Mesenchymal stem cell (in vitro differentiated cells and primary cell): ENCODE data around the gene MSMP.

Experiments used
- DNase-seq: peaks from one replicate; pipeline ENCODE4 v3.0.0-alpha.2; 2013
- H2AFZ ChIP-seq: one replicate; pipeline ENCODE4 v1.6.1; 2013; ENCODE audit warnings: low read depth, mild to moderate bottlenecking, control low read depth, inconsistent platforms, low read length, moderate library complexity
- H2AK5ac ChIP-seq: 2 replicates; pipeline ENCODE4 v1.6.1; 2013; ENCODE audit warnings: low read length, moderate library complexity, mild to moderate bottlenecking, inconsistent platforms; ENCODE audit not compliant: severe bottlenecking
- H2BK120ac ChIP-seq: one replicate; pipeline ENCODE4 v1.6.1; 2013; ENCODE audit warnings: low read depth, mild to moderate bottlenecking, inconsistent platforms, low read length, moderate library complexity
- H2BK12ac ChIP-seq, 2 experiments: one replicate each; pipeline ENCODE4 v1.6.1; 2013; ENCODE audit warnings: inconsistent platforms in 2 of 2, low read length in 2 of 2, mild to moderate bottlenecking in 2 of 2, moderate library complexity in 2 of 2, control low read depth in 1 of 2
- H2BK15ac ChIP-seq: one replicate; pipeline ENCODE4 v1.6.1; 2013; ENCODE audit warnings: mild to moderate bottlenecking, low read depth, inconsistent platforms; ENCODE audit not compliant: poor library complexity, severe bottlenecking
- H2BK5ac ChIP-seq: 2 replicates; pipeline ENCODE4 v1.6.1; 2013; ENCODE audit warnings: low read depth, mild to moderate bottlenecking, low read length, control low read depth, inconsistent platforms; ENCODE audit not compliant: poor library complexity, severe bottlenecking
- H3K14ac ChIP-seq, 2 experiments: one replicate each; pipeline ENCODE4 v1.6.1; 2013; ENCODE audit warnings: inconsistent platforms in 2 of 2, low read length in 2 of 2, control low read depth in 1 of 2, mild to moderate bottlenecking in 1 of 2, moderate library complexity in 1 of 2
- H3K18ac ChIP-seq, 2 experiments: one replicate each; pipeline ENCODE4 v1.6.1; 2013; ENCODE audit warnings: inconsistent platforms in 2 of 2, low read length in 2 of 2, control low read depth in 1 of 2, low read depth in 1 of 2, mild to moderate bottlenecking in 1 of 2
- H3K23ac ChIP-seq, 2 experiments: one replicate each; pipeline ENCODE4 v1.6.1; 2013; ENCODE audit warnings: inconsistent platforms in 2 of 2, low read length in 2 of 2, mild to moderate bottlenecking in 2 of 2, moderate library complexity in 2 of 2, control low read depth in 1 of 2
- H3K27ac ChIP-seq: 2 replicates; pipeline ENCODE4 v1.5.1; 2013; ENCODE audit warnings: mild to moderate bottlenecking, moderate library complexity, low read length, control low read depth, inconsistent platforms; ENCODE audit not compliant: poor library complexity, severe bottlenecking
- H3K27me3 ChIP-seq, 2 experiments: 2 replicates each; pipeline versions ENCODE4 v1.6.1 to v1.7.0; 2013; ENCODE audit warnings: low read length in 2 of 2, mild to moderate bottlenecking in 2 of 2, moderate library complexity in 2 of 2, control low read depth in 1 of 2, inconsistent platforms in 1 of 2; ENCODE audit not compliant: control insufficient read depth in 1 of 2, insufficient read depth in 1 of 2
- H3K36me3 ChIP-seq, 2 experiments: 2 replicates each; pipeline versions ENCODE4 v1.6.1 to v1.7.0; 2013; ENCODE audit warnings: low read length in 2 of 2, control low read depth in 1 of 2, inconsistent platforms in 1 of 2, low read depth in 1 of 2, mild to moderate bottlenecking in 1 of 2; ENCODE audit not compliant: insufficient read depth in 2 of 2, control insufficient read depth in 1 of 2
- H3K4ac ChIP-seq, 2 experiments: one replicate each; pipeline ENCODE4 v1.6.1; 2013; ENCODE audit warnings: inconsistent platforms in 2 of 2, low read length in 2 of 2, mild to moderate bottlenecking in 2 of 2, moderate library complexity in 2 of 2, control low read depth in 1 of 2, low read depth in 1 of 2
- H3K4me1 ChIP-seq: 2 replicates; pipeline ENCODE4 v1.6.1; 2013; ENCODE audit warnings: low read depth, low read length, control low read depth; ENCODE audit not compliant: control insufficient read depth, insufficient read depth
- H3K4me2 ChIP-seq: 2 replicates; pipeline ENCODE4 v1.6.1; 2013; ENCODE audit warnings: low read length, mild to moderate bottlenecking, inconsistent platforms; ENCODE audit not compliant: poor library complexity, severe bottlenecking
- H3K4me3 ChIP-seq, 2 experiments: 2 replicates each; pipeline versions ENCODE4 v1.5.1 to v1.7.0; 2013; ENCODE audit warnings: low read length in 2 of 2, mild to moderate bottlenecking in 2 of 2, control low read depth in 1 of 2, low read depth in 1 of 2; ENCODE audit not compliant: insufficient read depth in 1 of 2
- H3K79me1 ChIP-seq: replicated peaks from 2 replicates; pipeline ENCODE4 v1.6.1; 2013; ENCODE audit warnings: mild to moderate bottlenecking, control low read depth, low read length, inconsistent platforms; ENCODE audit not compliant: poor library complexity, severe bottlenecking
- H3K9ac ChIP-seq: 2 replicates; pipeline ENCODE4 v1.7.0; 2013; ENCODE audit warnings: mild to moderate bottlenecking, low read length, moderate library complexity
- H3K9me3 ChIP-seq: 2 replicates; pipeline ENCODE4 v1.7.0; 2013; ENCODE audit warnings: mild to moderate bottlenecking, low read length; ENCODE audit not compliant: control insufficient read depth
- H4K8ac ChIP-seq: one replicate; pipeline ENCODE4 v1.6.1; 2013; ENCODE audit warnings: inconsistent platforms, mild to moderate bottlenecking, low read length, moderate library complexity
- H4K91ac ChIP-seq: one replicate; pipeline ENCODE4 v1.6.1; 2013; ENCODE audit warnings: mild to moderate bottlenecking, low read length, inconsistent platforms
- whole genome bisulfite sequencing: methylation state at CpG from one replicate; pipeline ENCODE4 v1.1.7; 2013; ENCODE audit warnings: mixed read lengths; 5-methylcytosine and 5-hydroxymethylcytosine counted together

The MSMP gene

GRCh38 chr9:35729700-35730485 is 24.2 kb downstream of the MSMP start:
- H3K27me3 ChIP-seq, result no peaks in the 10 kb centered on the region
- 0% methylated on average over 6 of the region's 6 CpGs for WGBS

GRCh38 chr9:35729101-35729500 is 25.0 kb downstream of the MSMP start:
- Histone ChIP-seq H4K8ac (peak overlapping the region; percentile 66), H3K27ac (peak overlapping the region; percentile 91), H2BK5ac (peak overlapping the region; percentile 26), H3K23ac (no peak overlapping the region), H3K4ac (peak overlapping the region in 1 of 2 experiments; percentile 90), H3K9ac (peak overlapping the region; percentile 97), H3K4me1 (peaks cover 22% of the 10 kb centered on the region), H2BK120ac (peak overlapping the region; percentile 69), H3K79me1 (peaks cover 2% of the 10 kb centered on the region), H3K14ac (no peak overlapping the region), H2AFZ (no peak overlapping the region), H3K27me3 (no peaks in the 10 kb centered on the region), H2AK5ac (peak overlapping the region; percentile 98), H2BK15ac (no peak overlapping the region), H3K4me3 (peak overlapping the region in 1 of 2 experiments; percentile 91), H2BK12ac (no peak overlapping the region), H4K91ac (peak overlapping the region; percentile 77), H3K36me3 (peaks cover 14 to 30% of the 10 kb centered on the region in 2 experiments), H3K18ac (peak overlapping the region; percentile 34 to 85), H3K4me2 (peak overlapping the region; percentile 46), H3K9me3 (no peaks in the 10 kb centered on the region)
- peak; percentile 13 for DNase-seq
- 50% methylated on average over 3 of the region's 3 CpGs for WGBS

More at GRCh38 chr9:35729700-35730485, 24.2 kb downstream of the MSMP start:
- H3K4ac ChIP-seq, result peak overlapping the region in 1 of 2 experiments; percentile 33
- H2AFZ ChIP-seq, result no peak overlapping the region
- peaks cover 9 to 29% of the 10 kb centered on the region in 2 experiments for H3K36me3 ChIP-seq
- peak overlapping the region in 1 of 2 experiments; percentile 61 for H3K18ac ChIP-seq
- peak overlapping the region; percentile 95 for H2AK5ac ChIP-seq
- peak overlapping the region; percentile 11 for H2BK120ac ChIP-seq
- H4K8ac ChIP-seq, result peak overlapping the region; percentile 53
- H3K14ac ChIP-seq, result no peak overlapping the region
- peak overlapping the region; percentile 91 for H3K27ac ChIP-seq
- peak overlapping the region; percentile 49 to 64 for H2BK12ac ChIP-seq
- H3K4me2 ChIP-seq, result peak overlapping the region; percentile 46
- peak overlapping the region; percentile 97 for H3K9ac ChIP-seq
- H3K9me3 ChIP-seq, result no peaks in the 10 kb centered on the region
- H3K23ac ChIP-seq, result peak overlapping the region in 1 of 2 experiments; percentile 40
- peak overlapping the region; percentile 24 for H2BK5ac ChIP-seq
- peak; percentile 90 for DNase-seq
- H4K91ac ChIP-seq, result peak overlapping the region; percentile 79
- peaks cover 22% of the 10 kb centered on the region for H3K4me1 ChIP-seq
- H2BK15ac ChIP-seq, result no peak overlapping the region
- no peaks in the 10 kb centered on the region for H3K79me1 ChIP-seq
- H3K4me3 ChIP-seq, result peak overlapping the region; percentile 41 to 91

- H2BK12ac ChIP-seq, result peak overlapping the region; percentile 7 to 51
- peak overlapping the region; percentile 29 for H2BK120ac ChIP-seq
- H3K9me3 ChIP-seq, result no peaks in the 10 kb centered on the region
- peaks cover 20% of the 10 kb centered on the region for H3K4me1 ChIP-seq
- H3K9ac ChIP-seq, result peak overlapping the region; percentile 97
- peak overlapping the region in 1 of 2 experiments; percentile 75 for H3K23ac ChIP-seq
- peak overlapping the region; percentile 93 for H3K27ac ChIP-seq
- H4K8ac ChIP-seq, result peak overlapping the region; percentile 71
- H3K36me3 ChIP-seq, result peaks cover 20 to 38% of the 10 kb centered on the region in 2 experiments
- H3K4ac ChIP-seq, result peak overlapping the region; percentile 68 to 84
- peak overlapping the region; percentile 37 for H3K4me2 ChIP-seq
- WGBS, result under 1% methylated on average over 9 of the region's 10 CpGs
- H3K4me3 ChIP-seq, result peak overlapping the region in 1 of 2 experiments; percentile 91
- H3K18ac ChIP-seq, result peak overlapping the region; percentile 85 to 90
- peak overlapping the region; percentile 81 for H2AK5ac ChIP-seq
- H2BK5ac ChIP-seq, result peak overlapping the region; percentile 87
- H3K14ac ChIP-seq, result peak overlapping the region in 1 of 2 experiments; percentile 29
- H2BK15ac ChIP-seq, result peak overlapping the region; percentile 39
- no peak overlapping the region for H2AFZ ChIP-seq
- peak overlapping the region; percentile 52 for H4K91ac ChIP-seq
- H3K79me1 ChIP-seq, result peaks cover 9% of the 10 kb centered on the region
- peak; percentile 86 for DNase-seq
- H3K27me3 ChIP-seq, result no peaks in the 10 kb centered on the region
These were observed 25.8 kb downstream of the MSMP start for GRCh38 chr9:35728041-35728971.
